ENCODE results near the gene SEC23A. TPM values are rescaled to one million over a fixed set of nuclear protein-coding genes. Genes with fewer than 3 reads are reported as not detected.
"Not testable (repeated sequence)": the region's sequence is repeated elsewhere in the genome, so short reads cannot be mapped to it uniquely, and the experiment has no call there.

Gene SEC23A
- total RNA-seq, 5 donors from 2014 or later (not counting 1 experiment from before 2014, with no cell fraction given) = 42.5 to 58.2 (median 49.3) TPM

- peaks cover 5% of the 10 kb centered on the region for H3K9me3 ChIP-seq
- ATAC-seq (replicated peaks in 1 of 4) = no peak
- Mint-ChIP-seq H3K27me3 (no peaks in the 10 kb centered on the region), H3K36me3 (peaks cover 76% of the 10 kb centered on the region), H3K27ac (no peak overlapping the region), H3K4me3 (no peak overlapping the region), H3K4me1 (no peaks in the 10 kb centered on the region), H3K9me3 (peaks cover 0 to 17% (median 13%) of the 10 kb centered on the region in 3 donors)
- POLR2A ChIA-PET = no interaction called here
- no peak for DNase-seq
- H3K27me3 ChIP-seq (replicated peaks in 1 of 2; ENCODE audit: control insufficient read depth in 2 of 2, extremely low read depth in 1 of 2, insufficient read depth in 2 of 2, low read length in 1 of 2) = no peaks in the 10 kb centered on the region
- CTCF ChIA-PET = interaction anchor here in 1 of 2 donors (0.6 kb wide), 1 partner anchor 99 kb away, joined by 5 read pairs; no protein-coding TSS in a partner anchor
- WGBS (ENCODE audit: insufficient coverage) = no CpG with 5 or more reads among the region's 4 CpGs
- H3K36me3 ChIP-seq (ENCODE audit: control insufficient read depth in 2 of 2, extremely low read depth in 1 of 2, insufficient read depth in 1 of 2, low read length in 1 of 2) = peaks cover 3 to 72% of the 10 kb centered on the region in 2 donors
- no peak overlapping the region for H3K4me3 ChIP-seq (ENCODE audit: control insufficient read depth in 1 of 2, extremely low read depth in 1 of 2, low read length in 1 of 2)
- no peak overlapping the region for H3K27ac ChIP-seq (ENCODE audit: low read length)
- no peaks in the 10 kb centered on the region for H3K4me1 ChIP-seq (ENCODE audit: control insufficient read depth in 1 of 2, extremely low read depth in 1 of 2, insufficient read depth in 2 of 2, low read length in 2 of 2)
Observed at GRCh38 chr14:39060818-39061437, 42.1 kb downstream of the SEC23A start.

- WGBS (ENCODE audit: insufficient coverage) = over 99% methylated on average over 7 of the region's 10 CpGs
- Histone ChIP-seq H3K9me3 (peaks cover 7% of the 10 kb centered on the region), H3K27me3 (replicated peaks in 1 of 2; ENCODE audit: control insufficient read depth in 2 of 2, extremely low read depth in 1 of 2, insufficient read depth in 2 of 2, low read length in 1 of 2) (no peaks in the 10 kb centered on the region), H3K27ac (ENCODE audit: low read length) (no peak overlapping the region), H3K4me1 (ENCODE audit: control insufficient read depth in 1 of 2, extremely low read depth in 1 of 2, insufficient read depth in 2 of 2, low read length in 2 of 2) (no peaks in the 10 kb centered on the region), H3K4me3 (ENCODE audit: control insufficient read depth in 1 of 2, extremely low read depth in 1 of 2, low read length in 1 of 2) (no peak overlapping the region), H3K36me3 (ENCODE audit: control insufficient read depth in 2 of 2, extremely low read depth in 1 of 2, insufficient read depth in 1 of 2, low read length in 1 of 2) (peaks cover 6 to 81% of the 10 kb centered on the region in 2 donors)
- CTCF ChIA-PET = interaction anchor here in 1 of 2 donors (0.7 to 0.9 kb wide), 2 partner anchors 295 to 377 kb away, joined by 4 to 6 read pairs; no protein-coding TSS in a partner anchor
- DNase-seq (peak in 1 of 35 experiments; percentile 5), ATAC-seq (replicated peaks in 1 of 4) (no peak)
- Mint-ChIP-seq H3K4me3 (no peak overlapping the region), H3K27me3 (no peaks in the 10 kb centered on the region), H3K4me1 (no peaks in the 10 kb centered on the region), H3K27ac (no peak overlapping the region), H3K36me3 (peaks cover 81% of the 10 kb centered on the region), H3K9me3 (peaks cover 0 to 21% (median 14%) of the 10 kb centered on the region in 3 donors)
- POLR2A ChIA-PET = interaction anchor here (0.6 to 0.7 kb wide), 3 partner anchors 212 to 370 kb away, joined by 3 to 6 read pairs (median 3); no protein-coding TSS in a partner anchor
Observed at GRCh38 chr14:39055786-39056474, 47.1 kb downstream of the SEC23A start.

GRCh38 chr14:39052869-39053454 lies 50.1 kb downstream of the SEC23A start:
- H3K27ac Mint-ChIP-seq; H3K9me3 Mint-ChIP-seq; H3K4me3 ChIP-seq (ENCODE audit: control insufficient read depth in 1 of 2, extremely low read depth in 1 of 2, low read length in 1 of 2); POLR2A ChIA-PET; H3K27ac ChIP-seq (ENCODE audit: low read length); H3K9me3 ChIP-seq; DNase-seq; H3K27me3 ChIP-seq (replicated peaks in 1 of 2; ENCODE audit: control insufficient read depth in 2 of 2, extremely low read depth in 1 of 2, insufficient read depth in 2 of 2, low read length in 1 of 2); CTCF ChIA-PET; H3K4me1 ChIP-seq (ENCODE audit: control insufficient read depth in 1 of 2, extremely low read depth in 1 of 2, insufficient read depth in 2 of 2, low read length in 2 of 2); H3K4me3 Mint-ChIP-seq; H3K4me1 Mint-ChIP-seq; H3K27me3 Mint-ChIP-seq; ATAC-seq (replicated peaks in 1 of 4): not testable (repeated sequence)
- 100% methylated on average over 3 of the region's 5 CpGs for WGBS (ENCODE audit: insufficient coverage)
- peaks cover 10 to 81% of the 10 kb centered on the region in 2 donors for H3K36me3 ChIP-seq (ENCODE audit: control insufficient read depth in 2 of 2, extremely low read depth in 1 of 2, insufficient read depth in 1 of 2, low read length in 1 of 2)
- peaks cover 68% of the 10 kb centered on the region for H3K36me3 Mint-ChIP-seq

GRCh38 chr14:39050389-39050788 lies 52.6 kb downstream of the SEC23A start:
- no peaks in the 10 kb centered on the region for H3K4me1 ChIP-seq (ENCODE audit: control insufficient read depth in 1 of 2, extremely low read depth in 1 of 2, insufficient read depth in 2 of 2, low read length in 2 of 2)
- no peak overlapping the region for H3K4me3 Mint-ChIP-seq
- no peaks in the 10 kb centered on the region for H3K27me3 Mint-ChIP-seq
- no peak overlapping the region for H3K27ac ChIP-seq (ENCODE audit: low read length)
- DNase-seq = no peak
- peaks cover 0 to 3% (median 0%) of the 10 kb centered on the region in 3 donors for H3K9me3 Mint-ChIP-seq
- ATAC-seq (replicated peaks in 1 of 4) = no peak
- H3K9me3 ChIP-seq = no peaks in the 10 kb centered on the region
- H3K36me3 ChIP-seq (ENCODE audit: control insufficient read depth in 2 of 2, extremely low read depth in 1 of 2, insufficient read depth in 1 of 2, low read length in 1 of 2) = peaks cover 16 to 83% of the 10 kb centered on the region in 2 donors
- H3K27ac Mint-ChIP-seq = no peak overlapping the region
- POLR2A ChIA-PET = no interaction called here
- 86% methylated on average over 2 of the region's 2 CpGs for WGBS (ENCODE audit: insufficient coverage)
- peaks cover 77% of the 10 kb centered on the region for H3K36me3 Mint-ChIP-seq
- H3K27me3 ChIP-seq (replicated peaks in 1 of 2; ENCODE audit: control insufficient read depth in 2 of 2, extremely low read depth in 1 of 2, insufficient read depth in 2 of 2, low read length in 1 of 2) = no peaks in the 10 kb centered on the region
- no peak overlapping the region for H3K4me3 ChIP-seq (ENCODE audit: control insufficient read depth in 1 of 2, extremely low read depth in 1 of 2, low read length in 1 of 2)
- H3K4me1 Mint-ChIP-seq = no peaks in the 10 kb centered on the region
- CTCF ChIA-PET = no interaction called here

GRCh38 chr14:39045889-39046288 lies 57.1 kb downstream of the SEC23A start:
- 91% methylated on average over 5 of the region's 6 CpGs for WGBS (ENCODE audit: insufficient coverage)
- H3K4me1 ChIP-seq (ENCODE audit: control insufficient read depth in 1 of 2, extremely low read depth in 1 of 2, insufficient read depth in 2 of 2, low read length in 2 of 2); H3K4me1 Mint-ChIP-seq; H3K9me3 Mint-ChIP-seq; H3K27me3 Mint-ChIP-seq; H3K4me3 ChIP-seq (ENCODE audit: control insufficient read depth in 1 of 2, extremely low read depth in 1 of 2, low read length in 1 of 2); H3K4me3 Mint-ChIP-seq; H3K27ac ChIP-seq (ENCODE audit: low read length); H3K27me3 ChIP-seq (replicated peaks in 1 of 2; ENCODE audit: control insufficient read depth in 2 of 2, extremely low read depth in 1 of 2, insufficient read depth in 2 of 2, low read length in 1 of 2); ATAC-seq (replicated peaks in 1 of 4); CTCF ChIA-PET; H3K9me3 ChIP-seq; DNase-seq; H3K27ac Mint-ChIP-seq: not testable (repeated sequence)
- peaks cover 9 to 72% of the 10 kb centered on the region in 2 donors for H3K36me3 ChIP-seq (ENCODE audit: control insufficient read depth in 2 of 2, extremely low read depth in 1 of 2, insufficient read depth in 1 of 2, low read length in 1 of 2)
- peaks cover 58% of the 10 kb centered on the region for H3K36me3 Mint-ChIP-seq
- POLR2A ChIA-PET = interaction anchor here in 1 of 2 donors (0.6 kb wide), 1 partner anchor 53 kb away, joined by 3 read pairs; no protein-coding TSS in a partner anchor

GRCh38 chr14:39043352-39043943 lies 59.6 kb downstream of the SEC23A start:
- Mint-ChIP-seq H3K4me3 (no peak overlapping the region), H3K36me3 (peaks cover 62% of the 10 kb centered on the region), H3K9me3 (no peaks in the 10 kb centered on the region), H3K4me1 (peaks cover 0 to 13% (median 5%) of the 10 kb centered on the region in 3 donors), H3K27me3 (no peaks in the 10 kb centered on the region), H3K27ac (no peak overlapping the region)
- no peaks in the 10 kb centered on the region for H3K9me3 ChIP-seq
- ChIA-PET POLR2A (interaction anchor here in 1 of 2 donors (0.7 kb wide), 1 partner anchor 560 kb away, joined by 3 read pairs; no protein-coding TSS in a partner anchor), CTCF (no interaction called here)
- WGBS (ENCODE audit: insufficient coverage) = no CpG with 5 or more reads among the region's 1 CpG
- H3K4me1 ChIP-seq (ENCODE audit: control insufficient read depth in 1 of 2, extremely low read depth in 1 of 2, insufficient read depth in 2 of 2, low read length in 2 of 2) = no peaks in the 10 kb centered on the region
- no peak overlapping the region for H3K27ac ChIP-seq (ENCODE audit: low read length)
- DNase-seq (no peak), ATAC-seq (replicated peaks in 1 of 4) (no peak)
- no peak overlapping the region for H3K4me3 ChIP-seq (ENCODE audit: control insufficient read depth in 1 of 2, extremely low read depth in 1 of 2, low read length in 1 of 2)
- H3K27me3 ChIP-seq (replicated peaks in 1 of 2; ENCODE audit: control insufficient read depth in 2 of 2, extremely low read depth in 1 of 2, insufficient read depth in 2 of 2, low read length in 1 of 2) = no peaks in the 10 kb centered on the region
- peaks cover 5 to 75% of the 10 kb centered on the region in 2 donors for H3K36me3 ChIP-seq (ENCODE audit: control insufficient read depth in 2 of 2, extremely low read depth in 1 of 2, insufficient read depth in 1 of 2, low read length in 1 of 2)

Measured in T-cell (primary cell).